GM21526 (cell line): Measurements from ENCODE around the gene CHKA.
"Not testable (repeated sequence)": the region's sequence is repeated elsewhere in the genome, so short reads cannot be mapped to it uniquely, and the experiment has no call there.

ENCODE experiments used
- ATAC-seq: cut with Tn5 transposase; IDR thresholded peaks from one replicate; pipeline ENCODE4 v1.9.1; 2021; ENCODE audit warnings: moderate library complexity; ENCODE audit not compliant: unreplicated experiment, low FRiP score

Gene CHKA

DNA sequence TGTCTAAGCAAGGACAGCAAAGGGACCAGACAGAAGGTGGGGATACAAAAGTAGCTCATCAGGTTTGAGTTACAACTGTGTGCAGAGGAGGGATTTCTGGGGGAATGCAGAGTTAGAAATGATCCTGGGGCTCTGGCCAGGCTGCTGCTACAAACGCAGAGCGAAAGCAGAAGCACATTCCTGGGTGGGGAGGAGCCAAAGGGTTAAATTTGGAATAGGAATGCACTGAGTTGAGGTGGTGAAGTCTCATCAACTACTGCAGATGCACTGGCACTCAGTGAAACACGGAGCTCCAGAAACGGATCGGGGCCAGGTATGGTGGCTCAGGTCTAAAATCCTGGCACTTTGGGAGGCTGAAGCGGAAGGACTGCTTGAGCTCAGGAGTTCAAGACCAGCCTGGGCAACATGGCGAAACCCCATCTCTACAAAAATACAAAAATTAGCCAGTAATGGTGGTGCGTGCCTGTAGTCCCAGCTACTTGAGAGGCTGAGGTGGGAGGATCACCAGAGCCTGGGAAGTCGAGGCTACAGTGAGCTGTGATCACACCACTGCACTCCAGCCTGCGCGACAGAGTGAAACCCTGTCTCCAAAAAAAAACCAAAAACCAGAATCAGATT, 3.2 kb downstream of the CHKA start:
- ATAC-seq, result no peak

DNA sequence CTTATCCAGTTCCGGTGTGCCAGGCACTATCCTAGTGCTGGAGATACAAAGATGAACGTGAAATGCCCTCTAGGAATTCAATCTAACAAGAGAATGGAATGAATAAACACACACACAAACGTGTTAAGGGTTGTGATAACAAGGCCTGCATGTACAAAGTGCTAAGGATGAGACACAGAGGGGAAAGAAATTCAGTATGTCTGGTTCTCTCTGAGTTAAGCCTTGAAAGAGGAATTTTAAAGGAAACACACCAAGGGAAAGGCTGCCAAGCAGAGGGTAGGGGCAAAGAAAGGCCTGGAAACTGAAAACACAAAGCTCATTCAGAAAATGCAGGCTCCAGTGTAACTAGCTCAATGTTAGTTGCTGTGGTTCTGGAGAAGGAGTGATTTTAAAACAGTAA, 4.2 kb downstream of the CHKA start:
- no peak for ATAC-seq

GRCh38 chr11:68116126-68116525, 5.1 kb downstream of the CHKA start:
- no peak for ATAC-seq

- no peak for ATAC-seq
Measured at GRCh38 chr11:68115285-68115684, 5.9 kb downstream of the CHKA start.

GRCh38 chr11:68113986-68114385, 7.2 kb downstream of the CHKA start:
- ATAC-seq, result no peak

- no peak for ATAC-seq
Measured at GRCh38 chr11:68107689-68108088, 13.5 kb downstream of the CHKA start.

DNA sequence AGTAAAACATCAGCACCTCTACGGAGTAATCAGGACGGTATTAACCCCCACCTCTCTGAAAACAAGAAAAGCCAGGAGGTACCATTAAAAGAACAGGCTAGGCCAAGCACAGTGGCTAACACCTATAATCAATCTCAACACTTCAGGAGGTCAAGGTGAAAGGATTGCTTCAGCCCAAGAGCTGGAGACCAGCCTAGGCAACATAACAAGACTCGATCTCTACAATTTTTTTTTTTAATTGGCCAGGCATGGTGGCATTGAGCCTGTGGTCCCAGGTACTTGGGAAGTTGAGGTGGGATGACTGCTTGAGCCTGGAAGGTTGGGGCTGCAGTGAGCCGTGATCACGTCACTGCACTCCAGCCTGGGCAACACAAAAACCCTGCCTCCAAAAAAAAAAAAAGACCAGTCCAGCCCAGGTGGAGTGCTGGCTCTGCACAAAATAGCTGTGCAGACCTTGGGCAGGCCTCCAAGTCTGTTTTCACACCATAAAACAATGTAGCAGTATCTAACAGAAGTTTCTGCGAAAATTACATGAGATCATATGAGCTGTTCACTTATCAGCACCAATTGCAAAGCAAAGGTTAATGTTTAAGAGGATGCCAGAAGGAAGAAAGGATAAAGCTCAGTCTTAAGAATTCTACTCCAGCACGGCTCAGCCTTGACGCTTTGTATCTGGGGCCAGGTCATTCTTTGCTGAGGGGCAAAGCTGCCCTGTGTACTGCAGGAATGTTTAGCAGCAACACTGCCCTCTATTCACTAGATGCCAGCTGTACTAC, 14.8 kb downstream of the CHKA start:
- no peak for ATAC-seq

DNA sequence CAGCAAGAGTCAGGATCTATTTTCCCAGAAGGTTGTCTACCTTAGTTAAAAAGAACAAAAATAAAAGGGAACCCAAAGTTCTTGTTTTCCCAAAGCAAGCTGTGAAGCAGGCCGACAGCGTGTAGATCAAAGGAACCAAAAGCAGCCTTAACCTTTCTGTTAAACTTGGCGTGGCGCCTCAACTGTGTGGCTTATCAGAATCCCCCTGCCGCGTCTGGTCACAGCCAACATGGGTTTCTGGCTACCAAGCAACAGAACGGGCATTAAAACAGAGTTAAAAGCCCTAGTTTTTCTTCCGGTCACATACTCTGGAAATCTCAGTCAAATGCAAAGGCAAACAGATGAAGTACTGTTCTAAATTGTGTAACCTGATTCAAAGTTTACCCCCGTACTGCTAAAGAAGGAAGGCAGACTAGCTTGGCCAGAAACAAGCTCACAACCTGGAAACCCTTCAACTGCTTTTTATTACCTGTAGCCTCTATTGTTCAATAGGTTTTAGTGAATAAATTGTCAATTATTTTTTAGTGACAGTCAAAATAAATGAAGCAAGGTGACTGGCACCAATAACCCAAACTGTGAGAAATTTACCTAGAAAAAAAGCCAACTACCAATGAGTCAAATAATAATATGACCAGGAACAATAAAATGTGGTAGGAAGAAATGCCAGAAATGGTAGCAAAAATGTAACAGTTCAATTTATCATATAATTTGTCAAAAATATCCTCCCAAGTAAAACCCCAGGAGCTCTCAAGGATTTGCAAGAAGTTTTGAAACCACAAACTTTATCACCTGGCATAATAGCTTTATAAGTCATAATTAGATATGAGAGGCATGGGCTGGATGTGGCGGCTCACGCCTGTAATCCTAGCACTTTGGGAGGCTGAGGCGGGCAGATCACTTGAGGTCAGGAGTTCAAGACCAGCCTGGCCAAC, 21.4 kb downstream of the CHKA start:
- no peak for ATAC-seq

GRCh38 chr11:68099057-68099456, 22.1 kb downstream of the CHKA start:
- ATAC-seq, result no peak

GRCh38 chr11:68096962-68097361, 24.2 kb downstream of the CHKA start:
- no peak for ATAC-seq

- ATAC-seq, result no peak
Measured at GRCh38 chr11:68093565-68093964, 27.6 kb downstream of the CHKA start.

- not testable (repeated sequence) for ATAC-seq
Measured at GRCh38 chr11:68092946-68093345, 28.2 kb downstream of the CHKA start.

- no peak for ATAC-seq
Measured at GRCh38 chr11:68092411-68092810, 28.8 kb downstream of the CHKA start.

DNA sequence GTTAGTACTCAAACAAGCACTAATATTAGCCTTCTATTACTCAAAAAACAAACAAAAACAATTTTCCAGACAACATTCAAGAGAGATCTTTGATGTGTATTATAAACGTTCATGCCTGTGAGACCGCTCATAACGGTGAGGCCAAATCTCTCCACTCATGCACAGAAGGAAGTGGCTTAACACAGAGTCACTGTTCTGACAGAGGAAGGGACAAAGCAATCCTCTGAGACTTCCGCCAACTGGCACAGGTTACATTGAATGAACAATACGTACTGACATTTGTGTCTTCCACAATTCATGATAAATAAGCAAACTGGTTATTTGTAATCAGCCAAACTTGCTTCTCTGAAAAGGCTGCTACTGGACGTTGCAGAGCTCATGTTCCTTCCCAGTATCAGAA, 30.5 kb downstream of the CHKA start:
- no peak for ATAC-seq

DNA sequence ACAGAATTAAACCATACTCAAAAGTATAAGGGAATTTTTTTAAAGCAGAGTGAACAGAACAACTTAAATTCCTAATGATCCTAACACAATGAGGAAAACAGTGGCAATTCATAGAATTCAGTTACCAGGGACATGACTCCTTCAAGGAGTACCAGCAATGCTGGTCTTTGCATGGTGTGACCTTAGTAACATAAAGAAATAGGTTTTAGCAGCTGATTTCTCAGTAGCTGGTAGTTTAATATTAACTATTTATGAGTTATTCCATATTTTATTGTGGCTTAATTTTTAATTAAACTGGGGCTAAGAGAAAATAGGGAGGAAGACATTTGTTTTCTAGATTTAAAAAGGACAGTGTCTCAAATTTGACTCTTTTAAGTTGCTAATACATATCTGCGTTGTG, 30.9 kb downstream of the CHKA start:
- ATAC-seq, result no peak

DNA sequence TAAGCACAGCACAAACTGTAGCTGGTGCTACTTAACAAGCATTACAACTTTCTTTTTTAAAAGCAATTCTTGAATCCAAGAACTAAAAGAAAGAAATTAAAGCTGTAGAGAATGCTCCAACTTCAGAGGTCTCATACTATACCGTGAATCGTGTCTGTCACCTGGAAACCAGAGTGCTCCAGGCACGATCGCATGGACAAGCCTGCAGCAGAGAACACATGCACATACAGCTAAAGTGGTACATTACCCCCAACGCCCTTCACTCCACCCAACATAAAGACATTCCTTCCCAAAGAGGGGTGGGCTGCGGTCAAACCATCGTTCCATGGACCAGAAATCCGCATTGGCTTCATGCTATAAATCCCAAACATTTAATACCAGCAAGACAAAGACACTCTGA, 31.5 kb downstream of the CHKA start:
- ATAC-seq, result no peak

DNA sequence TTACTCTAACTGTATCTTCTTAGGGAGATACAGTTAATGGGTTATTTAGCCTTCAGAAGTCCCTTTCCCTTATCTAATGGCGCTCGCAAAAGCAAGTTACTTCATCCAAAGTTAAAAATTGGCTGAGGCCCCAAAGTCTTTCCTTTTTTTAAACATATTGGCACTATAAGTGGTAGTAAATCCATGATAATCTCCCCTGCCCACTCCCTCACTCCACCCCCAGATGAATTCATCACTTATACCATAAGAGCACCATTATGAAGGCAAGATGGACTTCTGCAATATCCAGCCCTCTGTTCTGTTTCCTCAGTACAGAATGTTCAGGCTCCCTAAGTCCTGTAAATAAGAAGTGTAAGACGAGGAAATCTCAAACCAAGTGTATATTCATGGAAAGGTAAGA, 37.7 kb downstream of the CHKA start:
- ATAC-seq, result no peak

DNA sequence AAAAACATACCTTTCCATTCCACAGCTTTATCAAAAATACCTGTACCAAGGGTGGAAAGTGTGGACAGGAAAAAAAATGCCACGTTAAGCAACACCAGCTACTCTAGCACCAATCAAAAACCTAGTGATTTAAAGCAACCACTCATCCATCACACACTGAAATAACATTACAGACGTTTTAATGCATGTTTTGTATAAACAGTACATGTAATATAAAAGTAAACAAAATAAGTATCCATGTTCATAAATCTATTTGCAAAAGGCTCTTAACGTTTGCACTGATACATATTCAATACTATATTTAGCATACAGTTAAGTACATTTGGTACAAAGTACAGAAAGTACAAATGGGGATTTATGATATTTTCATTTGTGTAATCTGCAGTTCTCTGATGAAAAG, 38.7 kb downstream of the CHKA start:
- no peak for ATAC-seq

DNA sequence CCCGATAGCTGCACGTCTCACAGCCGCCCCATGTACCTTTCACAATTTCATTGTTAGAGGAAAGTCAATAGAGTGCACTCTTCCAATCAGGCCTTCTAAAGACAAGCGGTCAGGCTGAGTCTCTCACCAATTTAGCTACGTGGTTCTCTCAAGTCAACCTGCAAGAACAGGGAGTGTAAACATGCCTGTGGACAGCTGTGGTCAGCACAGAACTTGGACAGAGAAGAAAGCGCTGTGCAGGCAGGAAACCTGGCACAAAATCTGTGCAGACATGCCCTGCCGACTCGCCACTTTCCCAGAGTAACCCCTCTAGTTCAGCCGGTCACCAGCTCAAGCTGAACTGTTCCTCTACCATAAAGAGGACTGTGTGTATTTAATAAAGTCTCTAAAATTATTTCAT, 39.5 kb downstream of the CHKA start:
- no peak for ATAC-seq

DNA sequence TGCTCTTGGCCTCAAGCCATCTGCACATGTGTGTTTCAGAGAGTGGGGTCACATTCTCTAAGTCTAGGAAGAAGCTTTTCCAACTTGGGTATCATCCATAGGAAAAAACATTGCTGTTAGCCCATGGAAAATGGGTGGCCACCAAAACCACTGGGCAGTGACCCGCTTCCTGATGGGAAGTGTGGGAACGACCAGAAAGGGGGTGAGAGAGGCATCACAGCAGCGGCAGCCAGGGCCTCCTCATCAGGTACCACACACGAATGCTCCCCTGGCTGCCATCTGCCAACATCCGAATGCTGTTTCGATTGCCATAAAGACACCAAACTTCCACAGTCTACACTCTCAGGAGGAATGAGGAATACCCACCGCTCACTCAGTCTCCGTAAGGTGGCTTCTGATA, 40.3 kb downstream of the CHKA start:
- no peak for ATAC-seq
